Peyer's patch (tissue), 4 donors: ENCODE data around the gene RCHY1. TPM values are rescaled to one million over a fixed set of nuclear protein-coding genes. Genes with fewer than 3 reads are reported as not detected.
"Not testable (repeated sequence)": the region's sequence is repeated elsewhere in the genome, so short reads cannot be mapped to it uniquely, and the experiment has no call there.

ENCODE experiments used
- DNase-seq, 3 donors: peaks; one replicate each; pipeline ENCODE4 v3.0.0-alpha.2; 2017 to 2019
- H3K27ac ChIP-seq, 4 donors: fragments of 200-600 bp; sonication (generic); one replicate each; pipeline ENCODE4 v1.5.1; 2016 to 2019
- H3K27me3 ChIP-seq, 2 donors: fragments of 200-600 bp; sonication (generic); one replicate each; pipeline ENCODE4 v1.5.1; 2019
- H3K36me3 ChIP-seq, 3 donors: fragments of 200-600 bp; sonication (generic); one replicate each; pipeline ENCODE4 v1.5.1; 2016 to 2019
- H3K4me1 ChIP-seq, 4 donors: fragments of 200-600 bp; sonication (generic); one replicate each; pipeline ENCODE4 v1.5.1; 2016 to 2019
- H3K4me3 ChIP-seq, 4 donors: fragments of 200-600 bp; sonication (generic); 1 replicate in 3 of 4; 2 replicates in 1 of 4; pipeline ENCODE4 v1.5.1; 2016 to 2019; ENCODE audit warnings: mild to moderate bottlenecking in 1 of 4
- H3K9me3 ChIP-seq, 4 donors: fragments of 200-600 bp; sonication (generic); one replicate each; pipeline ENCODE4 v1.5.1; 2016 to 2019; ENCODE audit warnings: mild to moderate bottlenecking in 1 of 4
- POLR2A ChIP-seq, 2 donors: fragments of 450-650 bp; IDR thresholded peaks; one replicate each; pipeline ENCODE4 v1.5.1; 2017; ENCODE audit warnings: antibody characterized with exemption in 2 of 2, mild to moderate bottlenecking in 2 of 2, moderate library complexity in 2 of 2
- total RNA-seq, 4 donors: library from RNA; depleted of rRNA; stranded (reverse); fragments of >200 nt; gene quantifications; one replicate each; pipeline ENCODE4 v1.1.0, GENCODE V29; 2016
- TF ChIP-seq, protein P1 (sequence below), 6 experiments: fragments of 450-650 bp in 4 of 6; fragments of 200-600 bp in 2 of 6; sonication (generic) in 1 of 6; IDR thresholded peaks; one replicate each; pipeline ENCODE4 v1.5.1; 2017 to 2019; ENCODE audit warnings: antibody characterized with exemption in 6 of 6, mild to moderate bottlenecking in 3 of 6, moderate library complexity in 1 of 6

RCHY1 gene
- total RNA-seq, 4 donors from 2014 or later = 10.5 to 35.5 (median 20.0) TPM

DNA sequence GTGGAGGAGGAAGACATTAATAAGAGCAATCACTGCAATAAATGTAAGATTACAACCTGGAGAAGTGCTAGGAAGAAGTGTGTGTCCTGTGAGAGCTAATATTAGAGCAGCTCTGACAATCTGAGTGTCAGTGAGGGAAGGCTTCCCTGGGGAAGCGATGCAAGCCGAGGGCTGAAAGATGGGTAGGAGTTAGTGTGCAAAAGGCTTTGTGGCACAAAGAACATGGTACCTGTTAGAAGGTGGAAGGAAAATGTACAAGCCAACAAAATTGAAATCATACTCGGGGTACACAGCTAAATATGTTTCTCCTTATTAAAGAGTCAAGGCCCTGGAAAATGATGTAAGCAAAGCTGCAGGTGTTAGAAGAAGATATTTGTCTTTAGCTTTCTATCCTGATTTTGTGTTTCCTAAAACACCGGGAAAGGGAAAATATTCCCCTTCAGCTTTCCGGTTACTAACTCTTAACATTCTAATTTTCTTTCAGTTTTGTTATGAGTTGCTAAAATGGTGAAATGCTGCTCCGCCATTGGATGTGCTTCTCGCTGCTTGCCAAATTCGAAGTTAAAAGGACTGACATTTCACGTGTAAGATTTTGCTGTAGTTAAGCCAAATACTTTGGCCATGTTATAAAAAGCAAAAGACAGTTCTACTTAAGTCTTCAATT is 878 bp upstream of the RCHY1 start:
- H3K27me3 ChIP-seq = no peaks in the 10 kb centered on the region
- no peak for TF ChIP-seq POLR2A (IDR thresholded peaks at IDR 0.05)
- TF ChIP-seq, protein P1, sequence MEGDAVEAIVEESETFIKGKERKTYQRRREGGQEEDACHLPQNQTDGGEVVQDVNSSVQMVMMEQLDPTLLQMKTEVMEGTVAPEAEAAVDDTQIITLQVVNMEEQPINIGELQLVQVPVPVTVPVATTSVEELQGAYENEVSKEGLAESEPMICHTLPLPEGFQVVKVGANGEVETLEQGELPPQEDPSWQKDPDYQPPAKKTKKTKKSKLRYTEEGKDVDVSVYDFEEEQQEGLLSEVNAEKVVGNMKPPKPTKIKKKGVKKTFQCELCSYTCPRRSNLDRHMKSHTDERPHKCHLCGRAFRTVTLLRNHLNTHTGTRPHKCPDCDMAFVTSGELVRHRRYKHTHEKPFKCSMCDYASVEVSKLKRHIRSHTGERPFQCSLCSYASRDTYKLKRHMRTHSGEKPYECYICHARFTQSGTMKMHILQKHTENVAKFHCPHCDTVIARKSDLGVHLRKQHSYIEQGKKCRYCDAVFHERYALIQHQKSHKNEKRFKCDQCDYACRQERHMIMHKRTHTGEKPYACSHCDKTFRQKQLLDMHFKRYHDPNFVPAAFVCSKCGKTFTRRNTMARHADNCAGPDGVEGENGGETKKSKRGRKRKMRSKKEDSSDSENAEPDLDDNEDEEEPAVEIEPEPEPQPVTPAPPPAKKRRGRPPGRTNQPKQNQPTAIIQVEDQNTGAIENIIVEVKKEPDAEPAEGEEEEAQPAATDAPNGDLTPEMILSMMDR (IDR thresholded peaks at IDR 0.05) = no peak
- H3K4me1 ChIP-seq = peaks cover 0 to 33% (median 4%) of the 10 kb centered on the region in 4 donors
- H3K27ac ChIP-seq = peak overlapping the region; percentile 93 to 98 (median 94)
- peak overlapping the region; percentile 63 to 85 (median 71) for H3K4me3 ChIP-seq
- H3K36me3 ChIP-seq = peaks cover 0 to 26% (median 0%) of the 10 kb centered on the region in 3 donors
- no peaks in the 10 kb centered on the region for H3K9me3 ChIP-seq
- DNase-seq = no peak

DNA sequence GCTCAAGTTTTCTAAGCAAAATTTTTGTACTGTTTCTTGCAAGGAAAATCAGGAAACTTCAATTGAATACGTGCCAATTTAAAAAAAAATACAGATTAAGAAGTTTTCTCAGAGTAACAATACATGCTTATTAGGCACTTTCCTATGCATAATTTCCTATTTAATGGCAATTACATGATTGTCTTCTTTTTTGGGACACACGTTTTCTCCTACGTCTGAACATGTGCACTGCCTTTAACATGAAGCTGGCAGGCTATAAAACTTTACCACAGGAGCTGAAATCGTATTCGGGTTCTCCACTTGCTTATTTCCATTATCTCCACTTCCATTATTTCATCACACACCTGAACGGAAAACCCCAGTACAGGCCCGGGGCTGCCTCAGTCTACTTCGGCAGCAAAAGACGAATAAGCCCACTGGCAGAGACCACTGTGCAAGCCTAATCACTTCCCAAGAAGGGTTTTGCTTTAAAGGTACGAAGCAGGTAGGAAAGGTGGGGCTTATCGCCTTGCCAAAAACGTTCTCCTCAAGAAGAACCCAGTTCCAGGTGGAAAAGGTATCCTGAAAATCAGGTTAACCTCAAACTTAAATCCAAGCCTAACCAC is 575 bp downstream of the RCHY1 start:
- peak overlapping the region; percentile 63 to 85 (median 71) for H3K4me3 ChIP-seq
- DNase-seq = no peak
- TF ChIP-seq POLR2A (IDR thresholded peaks at IDR 0.05) = no peak
- TF ChIP-seq, protein P1 (IDR thresholded peaks at IDR 0.05) = no peak
- peak overlapping the region; percentile 93 to 98 (median 94) for H3K27ac ChIP-seq
- peaks cover 0 to 33% (median 4%) of the 10 kb centered on the region in 4 donors for H3K4me1 ChIP-seq
- H3K9me3 ChIP-seq = no peaks in the 10 kb centered on the region
- no peaks in the 10 kb centered on the region for H3K27me3 ChIP-seq
- peaks cover 0 to 21% (median 0%) of the 10 kb centered on the region in 3 donors for H3K36me3 ChIP-seq

DNA sequence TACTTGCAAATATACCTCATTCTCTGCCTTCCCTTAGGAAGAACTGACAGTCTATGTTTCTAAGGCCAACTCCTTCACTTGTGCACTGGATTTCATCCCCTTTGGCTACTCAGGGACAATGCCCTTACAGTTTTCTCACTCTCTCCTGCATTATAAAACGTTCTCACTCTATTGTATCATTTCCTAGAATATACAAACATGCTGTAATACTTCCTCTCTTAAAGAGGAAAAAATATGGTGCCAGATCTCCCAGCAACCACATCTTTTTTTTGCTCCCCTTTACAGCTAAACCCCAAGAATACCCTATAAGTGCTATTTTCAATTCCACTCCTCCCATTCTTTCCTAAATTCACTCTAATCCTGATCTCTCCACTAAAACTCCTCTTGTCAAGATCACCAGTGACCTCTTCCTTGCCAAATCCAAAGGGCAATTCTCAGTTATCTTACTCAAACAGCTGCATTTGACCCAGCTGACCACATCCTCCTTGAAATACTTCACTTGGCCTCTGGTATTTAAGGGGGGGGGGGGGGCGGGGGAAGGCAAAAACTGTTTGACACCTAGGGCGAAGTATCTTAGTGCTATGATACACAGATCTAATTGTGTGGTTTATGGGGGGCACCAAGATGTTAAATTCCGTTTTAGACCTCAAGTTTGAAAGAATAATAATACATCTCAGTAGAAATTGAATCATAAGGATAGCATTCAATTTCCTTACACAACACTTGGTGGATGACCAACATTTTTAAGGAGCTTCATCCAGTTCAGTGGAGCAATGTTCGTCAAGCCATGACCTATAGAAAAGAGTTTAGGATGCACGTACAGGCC is 1.6 kb downstream of the RCHY1 start:
- Histone ChIP-seq H3K4me1 (peaks cover 0 to 33% (median 4%) of the 10 kb centered on the region in 4 donors), H3K9me3 (no peaks in the 10 kb centered on the region), H3K27me3 (no peaks in the 10 kb centered on the region), H3K4me3 (peak overlapping the region; percentile 63 to 85 (median 71)), H3K36me3 (peaks cover 0 to 10% (median 0%) of the 10 kb centered on the region in 3 donors), H3K27ac (peak overlapping the region in 3 of 4 donors; percentile 47 to 98 (median 93))
- DNase-seq = no peak
- TF ChIP-seq, protein P1 (IDR thresholded peaks at IDR 0.05) = no peak
- TF ChIP-seq POLR2A (IDR thresholded peaks at IDR 0.05) = no peak

DNA sequence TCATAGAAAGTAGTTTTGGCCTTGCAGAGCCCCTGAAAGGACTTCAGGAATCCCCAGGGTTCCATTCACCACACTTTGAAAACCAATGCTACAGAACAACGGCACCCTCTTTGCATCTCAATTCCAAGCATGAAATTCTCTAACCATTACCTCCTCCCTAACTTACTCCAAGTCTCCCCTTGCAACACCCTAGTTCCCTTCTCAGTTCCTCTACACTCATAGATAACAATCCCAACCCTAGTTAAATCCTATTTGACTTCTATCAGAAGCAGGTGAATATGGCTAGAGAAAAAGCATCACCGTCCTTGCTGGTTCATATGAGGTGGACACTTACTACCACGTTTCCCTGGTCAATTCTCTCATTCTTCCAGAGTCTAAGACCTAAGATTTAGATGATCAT is 2.4 kb downstream of the RCHY1 start:
- Histone ChIP-seq H3K9me3 (no peaks in the 10 kb centered on the region), H3K4me1 (peaks cover 0 to 33% (median 4%) of the 10 kb centered on the region in 4 donors), H3K4me3 (peak overlapping the region in 1 of 4 donors; percentile 63), H3K36me3 (peaks cover 0 to 3% (median 0%) of the 10 kb centered on the region in 3 donors), H3K27ac (peak overlapping the region in 3 of 4 donors; percentile 8 to 98 (median 93)), H3K27me3 (no peaks in the 10 kb centered on the region)
- TF ChIP-seq, protein P1 (IDR thresholded peaks at IDR 0.05) = no peak
- no peak for TF ChIP-seq POLR2A (IDR thresholded peaks at IDR 0.05)
- no peak for DNase-seq

DNA sequence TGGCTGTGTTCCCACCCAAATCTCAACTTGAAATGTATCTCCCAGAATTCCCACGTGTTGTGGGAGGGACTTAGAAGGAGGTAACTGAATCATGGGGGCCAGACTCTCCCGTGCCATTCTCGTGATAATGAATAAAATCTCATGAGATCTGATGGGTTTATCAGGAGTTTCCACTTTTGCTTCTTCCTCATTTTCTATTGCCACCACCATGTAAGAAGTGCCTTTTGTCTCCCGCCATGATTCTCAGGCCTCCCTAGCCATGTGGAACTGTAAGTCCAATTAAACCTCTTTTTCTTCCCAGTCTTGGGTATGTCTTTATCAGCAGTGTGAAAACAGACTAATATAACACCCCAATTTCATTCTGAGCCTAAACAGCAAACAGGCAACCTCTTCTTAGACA is 4.6 kb downstream of the RCHY1 start:
- not testable (repeated sequence) for DNase-seq, H3K27ac ChIP-seq, H3K36me3 ChIP-seq, H3K9me3 ChIP-seq, H3K4me3 ChIP-seq, H3K27me3 ChIP-seq
- H3K4me1 ChIP-seq = peaks cover 0 to 19% (median 2%) of the 10 kb centered on the region in 4 donors
